HuH-7.5 (cell line): ENCODE measurements around the gene ADIPOR2.
"Not testable (repeated sequence)": the region's sequence is repeated elsewhere in the genome, so short reads cannot be mapped to it uniquely, and the experiment has no call there.

ENCODE experiments used
- DNase-seq: peaks from one replicate; pipeline ENCODE4 v3.0.0; 2011; ENCODE audit warnings: low spot score

Gene ADIPOR2

GRCh38 chr12:1815814-1816729, 125.2 kb downstream of the ADIPOR2 start:
- no peak for DNase-seq

GRCh38 chr12:1816730-1817348, 126.0 kb downstream of the ADIPOR2 start:
- DNase-seq = no peak

- DNase-seq = not testable (repeated sequence)
These were observed 127.1 kb downstream of the ADIPOR2 start for GRCh38 chr12:1817928-1818327.

GRCh38 chr12:1819050-1819449, 128.2 kb downstream of the ADIPOR2 start:
- DNase-seq = no peak

- DNase-seq = no peak
These were observed 128.7 kb downstream of the ADIPOR2 start for GRCh38 chr12:1819571-1819970.

GRCh38 chr12:1820191-1820895, 129.5 kb downstream of the ADIPOR2 start, which contains the start of gene LRTM2:
Gene LRTM2 (plus strand): TSS chr12:1820565. CDS start chr12:1828149, 7,584 bp downstream.
- DNase-seq = no peak

- DNase-seq = no peak
These were observed 130.0 kb downstream of the ADIPOR2 start for GRCh38 chr12:1820896-1821291.

- DNase-seq = no peak
These were observed 130.9 kb downstream of the ADIPOR2 start for GRCh38 chr12:1821805-1822204.

GRCh38 chr12:1822699-1823098, 131.8 kb downstream of the ADIPOR2 start:
- no peak for DNase-seq

- DNase-seq = no peak
These were observed 132.4 kb downstream of the ADIPOR2 start for GRCh38 chr12:1823237-1823636.

GRCh38 chr12:1825382-1826102, 134.7 kb downstream of the ADIPOR2 start:
- no peak for DNase-seq

- DNase-seq = no peak
These were observed 135.5 kb downstream of the ADIPOR2 start for GRCh38 chr12:1826401-1826800.

GRCh38 chr12:1826867-1827705, 136.2 kb downstream of the ADIPOR2 start:
- no peak for DNase-seq

- DNase-seq = no peak
These were observed 137.2 kb downstream of the ADIPOR2 start for GRCh38 chr12:1827826-1828805.

- no peak for DNase-seq
These were observed 138.0 kb downstream of the ADIPOR2 start for GRCh38 chr12:1828856-1829255.

GRCh38 chr12:1829306-1829900, 138.5 kb downstream of the ADIPOR2 start:
- DNase-seq = no peak

GRCh38 chr12:1830401-1830845, 139.6 kb downstream of the ADIPOR2 start:
- peak; percentile 64 for DNase-seq

GRCh38 chr12:1830981-1831963, 140.4 kb downstream of the ADIPOR2 start:
- peak; percentile 94 for DNase-seq
